LNCAP (cell line): ENCODE results near the gene GPC6.

ENCODE experiments used
- CTCF ChIP-seq: fragments of 450-650 bp; IDR thresholded peaks from 2 replicates; pipeline ENCODE4 v1.5.1; 2017; ENCODE audit warnings: mild to moderate bottlenecking

GPC6 gene

GRCh38 chr13:93368718-93369117 lies 142.1 kb downstream of the GPC6 start:
- TF ChIP-seq CTCF: no peak

- TF ChIP-seq CTCF: no peak
These were observed 146.2 kb downstream of the GPC6 start for GRCh38 chr13:93372856-93373255.

GRCh38 chr13:93375491-93375890 lies 148.9 kb downstream of the GPC6 start:
- TF ChIP-seq CTCF: no peak

GRCh38 chr13:93377196-93377595 lies 150.6 kb downstream of the GPC6 start:
- TF ChIP-seq CTCF: no peak

GRCh38 chr13:93378184-93378583 lies 151.6 kb downstream of the GPC6 start:
- TF ChIP-seq CTCF: no peak

GRCh38 chr13:93386116-93386515 lies 159.5 kb downstream of the GPC6 start:
- no peak for TF ChIP-seq CTCF

- no peak for TF ChIP-seq CTCF
These were observed 162.1 kb downstream of the GPC6 start for GRCh38 chr13:93388701-93389100.

- no peak for TF ChIP-seq CTCF
These were observed 171.0 kb downstream of the GPC6 start for GRCh38 chr13:93397619-93398018.
